ENCODE data around the gene PATL1. TPM values are rescaled to one million over a fixed set of nuclear protein-coding genes. Genes with fewer than 3 reads are reported as not detected.

The PATL1 gene
- total and polyA plus RNA-seq, 2 donors (not counting 1 experiment from before 2014, with no cell fraction given), result 40.8 to 45.0 TPM

GRCh38 chr11:59678813-59679165 lies 10.0 kb upstream of the PATL1 start:
- no peak overlapping the region for H3K9ac ChIP-seq (ENCODE audit: low read length)
- Mint-ChIP-seq H3K9me3 (ENCODE audit: insufficient read depth) (no peaks in the 10 kb centered on the region), H3K27me3 (peaks cover 10% of the 10 kb centered on the region), H3K4me3 (no peak overlapping the region), H3K27ac (no peak overlapping the region), H3K4me1 (no peaks in the 10 kb centered on the region)
- ATAC-seq (ENCODE audit: low read depth) (no peak), DNase-seq (no peak)
- no peaks in the 10 kb centered on the region for H4K20me1 ChIP-seq (ENCODE audit: control insufficient read depth, insufficient read depth, low read length, poor library complexity, severe bottlenecking)
- intact Hi-C loops (cut with micrococcal nuclease), result no loop called here
- H3K79me2 ChIP-seq (ENCODE audit: control insufficient read depth, insufficient read depth, low read length), result no peaks in the 10 kb centered on the region
- H3K27me3 ChIP-seq (replicated peaks in 1 of 4; ENCODE audit: control extremely low read depth in 1 of 4, control insufficient read depth in 3 of 4, insufficient read depth in 4 of 4, low read length in 3 of 4), result peaks cover 0 to 2% (median 0%) of the 10 kb centered on the region in 4 experiments
- WGBS (ENCODE audit: insufficient coverage), result 90% methylated on average over 2 of the region's 3 CpGs
- TF ChIP-seq EZH2 (IDR thresholded peaks at IDR 0.05; ENCODE audit: borderline replicate concordance, insufficient read depth, low read depth, low read length, poor library complexity, severe bottlenecking) (no peak), CTCF (IDR thresholded peaks at IDR 0.05) (no peak)
- ChIA-PET CTCF (interaction anchor here (0.9 kb wide), 1 partner anchor 141 kb away, joined by 4 read pairs; no protein-coding TSS in a partner anchor), POLR2A (no interaction called here)
- no peak overlapping the region for H3K4me2 ChIP-seq (replicated peaks; ENCODE audit: low read depth, low read length, poor library complexity, severe bottlenecking)
- H3K9me3 ChIP-seq (ENCODE audit: control extremely low read depth in 1 of 3, control insufficient read depth in 2 of 3, insufficient read depth in 1 of 3, low read length in 2 of 3), result no peaks in the 10 kb centered on the region
- H3K4me3 ChIP-seq (ENCODE audit: control extremely low read depth in 1 of 5, extremely low read depth in 1 of 5, insufficient read depth in 1 of 5, low read depth in 2 of 5, low read length in 4 of 5), result no peak overlapping the region
- H3K27ac ChIP-seq (ENCODE audit: low read length in 2 of 2), result no peak overlapping the region
- no peaks in the 10 kb centered on the region for H3K4me1 ChIP-seq (ENCODE audit: control insufficient read depth in 2 of 2, insufficient read depth in 2 of 2, low read length in 2 of 2)
- H3K36me3 ChIP-seq (replicated peaks in 1 of 2; ENCODE audit: control extremely low read depth in 1 of 2, control insufficient read depth in 1 of 2, extremely low read depth in 1 of 2, insufficient read depth in 2 of 2, low read length in 1 of 2), result no peaks in the 10 kb centered on the region
- no peak overlapping the region for H2AFZ ChIP-seq (ENCODE audit: insufficient read depth, low read depth, low read length, poor library complexity, severe bottlenecking)

GRCh38 chr11:59678118-59678812 lies 9.4 kb upstream of the PATL1 start:
- peaks cover 7% of the 10 kb centered on the region for H3K27me3 Mint-ChIP-seq
- no peak overlapping the region for H3K4me3 Mint-ChIP-seq
- ChIA-PET POLR2A (no interaction called here), CTCF (interaction anchor here (1.6 kb wide), 1 partner anchor 18 kb away, joined by 4 read pairs; no protein-coding TSS in a partner anchor)
- Histone ChIP-seq H3K27ac (ENCODE audit: low read length in 2 of 2) (no peak overlapping the region), H3K9me3 (ENCODE audit: control extremely low read depth in 1 of 3, control insufficient read depth in 2 of 3, insufficient read depth in 1 of 3, low read length in 2 of 3) (no peaks in the 10 kb centered on the region), H2AFZ (ENCODE audit: insufficient read depth, low read depth, low read length, poor library complexity, severe bottlenecking) (no peak overlapping the region), H3K4me3 (ENCODE audit: control extremely low read depth in 1 of 5, extremely low read depth in 1 of 5, insufficient read depth in 1 of 5, low read depth in 2 of 5, low read length in 4 of 5) (no peak overlapping the region), H4K20me1 (ENCODE audit: control insufficient read depth, insufficient read depth, low read length, poor library complexity, severe bottlenecking) (no peaks in the 10 kb centered on the region), H3K9ac (ENCODE audit: low read length) (no peak overlapping the region), H3K79me2 (ENCODE audit: control insufficient read depth, insufficient read depth, low read length) (no peaks in the 10 kb centered on the region), H3K36me3 (replicated peaks in 1 of 2; ENCODE audit: control extremely low read depth in 1 of 2, control insufficient read depth in 1 of 2, extremely low read depth in 1 of 2, insufficient read depth in 2 of 2, low read length in 1 of 2) (no peaks in the 10 kb centered on the region), H3K4me1 (ENCODE audit: control insufficient read depth in 2 of 2, insufficient read depth in 2 of 2, low read length in 2 of 2) (no peaks in the 10 kb centered on the region), H3K4me2 (replicated peaks; ENCODE audit: low read depth, low read length, poor library complexity, severe bottlenecking) (no peak overlapping the region), H3K27me3 (replicated peaks in 1 of 4; ENCODE audit: control extremely low read depth in 1 of 4, control insufficient read depth in 3 of 4, insufficient read depth in 4 of 4, low read length in 3 of 4) (peaks cover 0 to 2% (median 0%) of the 10 kb centered on the region in 4 experiments)
- intact Hi-C loops (cut with micrococcal nuclease), result no loop called here
- peak; percentile 10 for TF ChIP-seq CTCF (IDR thresholded peaks at IDR 0.05)
- TF ChIP-seq EZH2 (IDR thresholded peaks at IDR 0.05; ENCODE audit: borderline replicate concordance, insufficient read depth, low read depth, low read length, poor library complexity, severe bottlenecking), result no peak
- H3K27ac Mint-ChIP-seq, result no peak overlapping the region
- no peak for ATAC-seq (ENCODE audit: low read depth)
- H3K4me1 Mint-ChIP-seq, result no peaks in the 10 kb centered on the region
- DNase-seq, result no peak
- WGBS (ENCODE audit: insufficient coverage), result 100% methylated on average over 1 of the region's 2 CpGs
- H3K9me3 Mint-ChIP-seq (ENCODE audit: insufficient read depth), result no peaks in the 10 kb centered on the region
